HG02840 (cell line): Measurements from ENCODE around the gene ENHO.
"Not testable (repeated sequence)": the region's sequence is repeated elsewhere in the genome, so short reads cannot be mapped to it uniquely, and the experiment has no call there.

Source experiments
- ATAC-seq: cut with Tn5 transposase; IDR thresholded peaks from one replicate; pipeline ENCODE4 v1.9.1; 2021; ENCODE audit warnings: mild to moderate bottlenecking, moderate library complexity, moderate number of reproducible peaks; ENCODE audit not compliant: unreplicated experiment, low FRiP score

The ENHO gene

DNA sequence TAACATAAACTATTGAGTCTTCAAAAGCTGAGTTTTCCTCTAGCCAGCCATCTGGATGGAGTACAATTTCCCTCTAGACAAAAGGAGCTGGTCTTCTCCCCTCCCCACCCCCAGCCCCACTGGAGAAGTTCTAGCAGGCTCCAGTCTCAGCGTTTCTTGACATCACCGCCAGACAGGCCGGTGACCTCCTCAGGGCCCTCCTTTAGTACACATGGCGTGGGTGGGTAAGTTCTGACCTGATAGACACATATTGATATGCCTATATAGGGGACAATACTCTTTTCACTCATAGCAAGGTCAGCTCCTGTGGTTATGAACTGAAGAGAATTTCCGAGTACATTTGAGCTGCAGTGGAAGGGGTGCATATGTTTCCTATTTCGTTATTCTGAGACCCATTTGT lies 37.0 kb downstream of the ENHO start:
- no peak for ATAC-seq

- ATAC-seq, result no peak
These were observed 38.1 kb downstream of the ENHO start for GRCh38 chr9:34484678-34485077.

GRCh38 chr9:34482746-34483145 lies 40.0 kb downstream of the ENHO start:
- ATAC-seq, result not testable (repeated sequence)

- not testable (repeated sequence) for ATAC-seq
These were observed 41.2 kb downstream of the ENHO start for GRCh38 chr9:34481620-34482019.

DNA sequence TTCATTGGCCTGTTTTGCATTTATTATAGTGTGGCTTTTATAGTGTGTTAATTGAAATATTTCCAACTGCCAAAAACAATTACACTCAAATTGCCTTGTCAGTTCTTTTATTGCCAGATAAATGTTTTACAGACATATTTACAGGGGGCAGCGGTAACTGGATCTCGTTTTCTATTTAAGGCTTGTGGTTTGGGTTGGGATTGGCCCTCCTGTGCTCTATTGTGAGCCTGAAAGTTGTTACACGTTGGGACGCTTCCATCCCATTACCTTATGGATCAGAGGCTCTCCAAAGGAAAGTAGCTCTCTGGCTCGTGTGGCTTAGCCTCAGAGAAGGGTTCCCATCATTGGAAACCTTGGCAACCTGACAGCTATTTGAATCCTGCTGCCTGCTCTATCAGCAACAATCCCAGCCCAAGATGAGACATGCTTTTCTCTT lies 43.3 kb downstream of the ENHO start:
- no peak for ATAC-seq

DNA sequence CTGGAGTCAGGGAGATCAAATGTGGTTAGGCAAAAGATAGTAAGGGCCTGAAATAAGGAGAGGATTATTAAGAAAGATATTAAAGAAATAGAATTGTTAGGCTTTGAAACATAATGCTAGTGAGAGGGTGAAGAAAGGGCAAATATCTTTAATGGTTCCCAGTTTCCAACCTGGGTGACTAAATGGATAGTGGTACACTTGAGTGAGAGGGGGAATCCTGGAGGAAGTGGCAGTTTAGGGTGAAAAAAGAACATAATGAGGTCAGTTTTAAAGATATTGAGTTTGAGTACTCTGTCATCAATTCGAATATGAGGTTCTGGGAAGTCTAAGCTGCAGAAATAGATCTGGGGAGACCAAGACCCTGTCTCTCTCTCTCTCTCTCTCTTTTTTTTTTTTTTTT lies 45.2 kb downstream of the ENHO start:
- no peak for ATAC-seq

DNA sequence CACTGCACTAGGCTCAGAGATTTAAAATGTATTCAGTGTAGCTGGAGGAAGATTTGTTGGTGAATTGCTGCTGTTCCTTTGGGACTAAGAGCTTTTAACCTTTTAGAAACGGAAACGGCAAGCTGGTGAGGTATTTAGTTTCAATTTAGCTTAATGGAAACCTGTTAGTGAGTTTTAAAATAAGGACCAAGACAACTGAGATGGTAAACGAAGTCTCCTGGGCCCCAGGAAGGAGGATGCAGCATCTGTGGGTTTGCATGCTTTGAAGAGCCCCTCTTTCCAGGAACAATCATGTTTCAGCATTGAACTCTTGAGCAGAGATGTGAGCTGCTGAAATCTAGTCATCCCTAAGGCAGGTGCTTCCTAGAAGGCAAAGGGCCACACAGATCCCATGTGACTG lies 47.7 kb downstream of the ENHO start:
- ATAC-seq, result no peak
